IMR-90 (cell line): ENCODE measurements around the gene CSNK2A1. TPM values are rescaled to one million over a fixed set of nuclear protein-coding genes. Genes with fewer than 3 reads are reported as not detected.

Experiments used
- ATAC-seq: fragments of 200-7000 bp; cut with Tn5 transposase; 2 replicates; pipeline ENCODE4 v1.9.1; 2020; ENCODE audit warnings: low read depth, mild to moderate bottlenecking, moderate library complexity
- BruUV-seq: library from RNA; stranded (reverse); fragments of 400-500 nt; replicated peaks from 2 replicates; lab custom pipeline; 2021; lab: Mats Ljungman, UMichigan
- CTCF ChIA-PET: fragments of 300-600 bp; formaldehyde crosslinking; extraction: SDS; loops from one replicate; lab custom pipeline; 2021; ENCODE audit warnings: antibody characterized with exemption; lab: Yijun Ruan, JAX
- POLR2A ChIA-PET: fragments of 300-600 bp; sonication (Branson Sonifier 250); formaldehyde crosslinking; loops from one replicate; lab custom pipeline; 2022; ENCODE audit warnings: antibody characterized with exemption; ENCODE audit not compliant: unreplicated experiment; lab: Charles Lee
- DNase-seq: peaks from one replicate; pipeline ENCODE4 v3.0.0; 2013
- H2AFZ ChIP-seq: replicated peaks from 2 replicates; pipeline ENCODE3; 2013; ENCODE audit warnings: low read length, mild to moderate bottlenecking; ENCODE audit not compliant: poor library complexity
- H2AK5ac ChIP-seq: 2 replicates; pipeline ENCODE4 v1.6.1; 2013; ENCODE audit warnings: low read depth, low read length, inconsistent platforms
- H2AK9ac ChIP-seq: replicated peaks from 2 replicates; pipeline ENCODE3; 2013; ENCODE audit warnings: mild to moderate bottlenecking, low read depth, low read length, moderate library complexity; ENCODE audit not compliant: poor library complexity
- H2BK120ac ChIP-seq: 2 replicates; pipeline ENCODE4 v1.6.1; 2013; ENCODE audit warnings: low read depth, low read length, inconsistent platforms
- H2BK15ac ChIP-seq: 3 replicates; pipeline ENCODE4 v1.6.1; 2013; ENCODE audit warnings: low read depth, low read length, inconsistent platforms
- H2BK20ac ChIP-seq: 2 replicates; pipeline ENCODE4 v1.6.1; 2013; ENCODE audit warnings: low read depth, mild to moderate bottlenecking, inconsistent platforms, low read length, moderate library complexity
- H2BK5ac ChIP-seq: 2 replicates; pipeline ENCODE4 v1.6.1; 2013; ENCODE audit warnings: mild to moderate bottlenecking, low read depth, low read length, inconsistent platforms; ENCODE audit not compliant: poor library complexity, severe bottlenecking
- H3K14ac ChIP-seq: replicated peaks from 2 replicates; pipeline ENCODE4 v1.6.1; 2013; ENCODE audit warnings: low read depth, low read length, inconsistent platforms
- H3K18ac ChIP-seq: 2 replicates; pipeline ENCODE4 v1.6.1; 2013; ENCODE audit warnings: low read depth, low read length, control low read depth
- H3K23ac ChIP-seq: 2 replicates; pipeline ENCODE4 v1.6.1; 2013; ENCODE audit warnings: low read depth, low read length, inconsistent platforms
- H3K27ac ChIP-seq: 2 replicates; pipeline ENCODE4 v1.5.1; 2013; ENCODE audit warnings: mild to moderate bottlenecking, control low read depth, low read length; ENCODE audit not compliant: insufficient read depth
- H3K27me3 ChIP-seq: 2 replicates; pipeline ENCODE4 v1.6.1; 2013; ENCODE audit warnings: low read length; ENCODE audit not compliant: control insufficient read depth, insufficient read depth
- H3K36me3 ChIP-seq: 2 replicates; pipeline ENCODE4 v1.6.1; 2013; ENCODE audit warnings: low read length, mixed read lengths; ENCODE audit not compliant: control insufficient read depth, insufficient read depth
- H3K4ac ChIP-seq: 2 replicates; pipeline ENCODE4 v1.6.1; 2013; ENCODE audit warnings: low read depth, low read length, inconsistent platforms
- H3K4me1 ChIP-seq: 2 replicates; pipeline ENCODE4 v1.6.1; 2013; ENCODE audit warnings: low read length, mixed read lengths; ENCODE audit not compliant: control insufficient read depth, insufficient read depth
- H3K4me2 ChIP-seq: 2 replicates; pipeline ENCODE4 v1.6.1; 2013; ENCODE audit warnings: low read depth, mild to moderate bottlenecking, control low read depth, low read length, moderate library complexity
- H3K4me3 ChIP-seq: 2 replicates; pipeline ENCODE4 v1.5.1; 2013; ENCODE audit warnings: low read depth, mild to moderate bottlenecking, control low read depth, low read length, moderate library complexity; ENCODE audit not compliant: insufficient read depth
- H3K56ac ChIP-seq: 2 replicates; pipeline ENCODE4 v1.6.1; 2013; ENCODE audit warnings: low read length, inconsistent platforms; ENCODE audit not compliant: insufficient read depth; ENCODE audit errors: extremely low read depth
- H3K79me1 ChIP-seq, 2 experiments: 2 replicates each; pipeline ENCODE4 v1.6.1; 2013; ENCODE audit warnings: low read length in 2 of 2, inconsistent platforms in 1 of 2, low read depth in 1 of 2
- H3K9ac ChIP-seq: 2 replicates; pipeline ENCODE4 v1.6.1; 2013; ENCODE audit warnings: low read depth, low read length, control low read depth
- H3K9me1 ChIP-seq: 2 replicates; pipeline ENCODE4 v1.6.1; 2013; ENCODE audit warnings: low read length, inconsistent platforms; ENCODE audit not compliant: insufficient read depth
- H3K9me3 ChIP-seq: 2 replicates; pipeline ENCODE4 v1.6.1; 2013; ENCODE audit warnings: low read length; ENCODE audit not compliant: control insufficient read depth, insufficient read depth
- H4K20me1 ChIP-seq: 2 replicates; pipeline ENCODE4 v1.6.1; 2013; ENCODE audit warnings: low read length, inconsistent platforms; ENCODE audit not compliant: insufficient read depth
- H4K5ac ChIP-seq: 2 replicates; pipeline ENCODE4 v1.6.1; 2013; ENCODE audit warnings: mild to moderate bottlenecking, low read depth, low read length, control low read depth
- H4K8ac ChIP-seq, 2 experiments: 2 replicates each; pipeline ENCODE4 v1.6.1; 2013; ENCODE audit warnings: low read depth in 2 of 2, low read length in 2 of 2, control low read depth in 1 of 2, inconsistent platforms in 1 of 2
- H4K91ac ChIP-seq: 2 replicates; pipeline ENCODE4 v1.6.1; 2013; ENCODE audit warnings: low read depth, low read length, inconsistent platforms; ENCODE audit not compliant: insufficient read depth
- CEBPB ChIP-seq: IDR thresholded peaks from 2 replicates; pipeline ENCODE4 v1.6.1; 2012; ENCODE audit warnings: low read depth, low read length, improper control_type of control experiment
- CHD1 ChIP-seq: IDR thresholded peaks from 2 replicates; pipeline ENCODE4 v1.6.1; 2012; ENCODE audit warnings: low read depth, low read length, improper control_type of control experiment
- MAZ ChIP-seq: IDR thresholded peaks from 2 replicates; pipeline ENCODE4 v1.6.1; 2012; ENCODE audit warnings: low read depth, mild to moderate bottlenecking, low read length, improper control_type of control experiment, moderate library complexity, borderline replicate concordance
- MXI1 ChIP-seq: IDR thresholded peaks from 2 replicates; pipeline ENCODE4 v1.6.1; 2012; ENCODE audit warnings: low read depth, mild to moderate bottlenecking, low read length, moderate library complexity, borderline replicate concordance
- RCOR1 ChIP-seq: IDR thresholded peaks from 2 replicates; pipeline ENCODE4 v1.6.1; 2012; ENCODE audit warnings: mild to moderate bottlenecking, low read length, improper control_type of control experiment; ENCODE audit not compliant: insufficient replicate concordance
- RFX5 ChIP-seq: IDR thresholded peaks from 2 replicates; pipeline ENCODE4 v1.8.0; 2012; ENCODE audit warnings: low read depth, mild to moderate bottlenecking, low read length, moderate library complexity
- WGBS, 2 experiments: methylation state at CpG; one replicate each; pipeline versions ENCODE4 v1.1.5 to v1.1.7; 2013; ENCODE audit warnings: missing lambda C conversion rate in 2 of 2; ENCODE audit not compliant: insufficient read length in 1 of 2; ENCODE audit errors: extremely low coverage in 2 of 2; 5-methylcytosine and 5-hydroxymethylcytosine counted together
- dilution Hi-C: fragments of 300-500 bp; cut with HindIII; formaldehyde crosslinking; loops from one replicate; pipeline ENCODE4 v1.14.3; 2018; ENCODE audit warnings: low sequenced_read_pairs; ENCODE audit not compliant: unreplicated experiment
- in situ Hi-C: fragments of 300-500 bp; cut with MboI; formaldehyde crosslinking; loops from 3 replicates; pipeline ENCODE4 v1.14.3; 2019; ENCODE audit warnings: low sequenced_read_pairs, inconsistent platforms, mixed read lengths
- intact Hi-C: fragments of 100-400 bp; cut with micrococcal nuclease; formaldehyde crosslinking; loops from 2 replicates; pipeline ENCODE4 v1.10.0; 2022
- polyA plus RNA-seq, 3 experiments: library from polyadenylated mRNA; depleted of rRNA; stranded (reverse); fragments of >200 nt; gene quantifications; 2 replicates each; pipeline ENCODE4 v1.2.3, GENCODE V29; 2012; ENCODE audit warnings: low replicate concordance in 1 of 3
- total RNA-seq: library from RNA; depleted of rRNA; stranded (reverse); fragments of >200 nt; gene quantifications from 2 replicates; pipeline ENCODE4 v1.2.3, GENCODE V29; 2012
- TF ChIP-seq, protein P1 (sequence below): conservative IDR thresholded peaks from 2 replicates; pipeline ENCODE4 v1.5.1; 2012; ENCODE audit warnings: mild to moderate bottlenecking, low read depth, low read length, improper control_type of control experiment

Gene CSNK2A1
- total and polyA plus RNA-seq, 2 of the 4 experiments (the other 2 are of a cell fraction), result 86.3 to 151 TPM

- Histone ChIP-seq H2AK5ac (no peak overlapping the region), H4K91ac (no peak overlapping the region), H2AFZ (no peak overlapping the region), H3K4me2 (no peak overlapping the region), H4K8ac (no peak overlapping the region), H3K36me3 (peaks cover 16% of the 10 kb centered on the region), H3K79me1 (peaks cover 22 to 54% of the 10 kb centered on the region in 2 experiments), H3K23ac (no peak overlapping the region), H3K4ac (no peak overlapping the region), H3K14ac (no peak overlapping the region), H3K18ac (no peak overlapping the region), H2BK15ac (no peak overlapping the region), H3K4me3 (no peak overlapping the region), H2BK20ac (no peak overlapping the region), H4K5ac (no peak overlapping the region), H2AK9ac (no peak overlapping the region), H3K56ac (no peak overlapping the region), H3K9me3 (peaks cover 5% of the 10 kb centered on the region; the same call in 1 of the 2 replicates), H3K9me1 (peaks cover 7% of the 10 kb centered on the region), H3K4me1 (peaks cover 2% of the 10 kb centered on the region; the same call in 1 of the 2 replicates), H3K9ac (no peak overlapping the region), H2BK120ac (no peak overlapping the region), H3K27me3 (no peaks in the 10 kb centered on the region), H3K27ac (no peak overlapping the region), H2BK5ac (no peak overlapping the region), H4K20me1 (peaks cover 83% of the 10 kb centered on the region)
- ChIA-PET CTCF (no interaction called here), POLR2A (no interaction called here)
- in situ Hi-C loops (no loop called here), dilution Hi-C loops (no loop called here), intact Hi-C loops (no loop called here)
- BruUV-seq, result no TSS peak
- no peak for ATAC-seq
- no CpG with 5 or more reads among the region's 6 CpGs for WGBS, 2 experiments
- DNase-seq, result no peak
- TF ChIP-seq CEBPB, result no peak
- TF ChIP-seq, protein P1, sequence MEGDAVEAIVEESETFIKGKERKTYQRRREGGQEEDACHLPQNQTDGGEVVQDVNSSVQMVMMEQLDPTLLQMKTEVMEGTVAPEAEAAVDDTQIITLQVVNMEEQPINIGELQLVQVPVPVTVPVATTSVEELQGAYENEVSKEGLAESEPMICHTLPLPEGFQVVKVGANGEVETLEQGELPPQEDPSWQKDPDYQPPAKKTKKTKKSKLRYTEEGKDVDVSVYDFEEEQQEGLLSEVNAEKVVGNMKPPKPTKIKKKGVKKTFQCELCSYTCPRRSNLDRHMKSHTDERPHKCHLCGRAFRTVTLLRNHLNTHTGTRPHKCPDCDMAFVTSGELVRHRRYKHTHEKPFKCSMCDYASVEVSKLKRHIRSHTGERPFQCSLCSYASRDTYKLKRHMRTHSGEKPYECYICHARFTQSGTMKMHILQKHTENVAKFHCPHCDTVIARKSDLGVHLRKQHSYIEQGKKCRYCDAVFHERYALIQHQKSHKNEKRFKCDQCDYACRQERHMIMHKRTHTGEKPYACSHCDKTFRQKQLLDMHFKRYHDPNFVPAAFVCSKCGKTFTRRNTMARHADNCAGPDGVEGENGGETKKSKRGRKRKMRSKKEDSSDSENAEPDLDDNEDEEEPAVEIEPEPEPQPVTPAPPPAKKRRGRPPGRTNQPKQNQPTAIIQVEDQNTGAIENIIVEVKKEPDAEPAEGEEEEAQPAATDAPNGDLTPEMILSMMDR, result no peak
- no peak for TF ChIP-seq MXI1
- no peak for TF ChIP-seq RFX5
- TF ChIP-seq RCOR1, result no peak
- TF ChIP-seq MAZ, result no peak
- TF ChIP-seq CHD1, result no peak
These were observed 13.3 kb downstream of the CSNK2A1 start for GRCh38 chr20:530321-530720.
